Measurements from ENCODE around the gene EPHA8.

Gene EPHA8

DNA sequence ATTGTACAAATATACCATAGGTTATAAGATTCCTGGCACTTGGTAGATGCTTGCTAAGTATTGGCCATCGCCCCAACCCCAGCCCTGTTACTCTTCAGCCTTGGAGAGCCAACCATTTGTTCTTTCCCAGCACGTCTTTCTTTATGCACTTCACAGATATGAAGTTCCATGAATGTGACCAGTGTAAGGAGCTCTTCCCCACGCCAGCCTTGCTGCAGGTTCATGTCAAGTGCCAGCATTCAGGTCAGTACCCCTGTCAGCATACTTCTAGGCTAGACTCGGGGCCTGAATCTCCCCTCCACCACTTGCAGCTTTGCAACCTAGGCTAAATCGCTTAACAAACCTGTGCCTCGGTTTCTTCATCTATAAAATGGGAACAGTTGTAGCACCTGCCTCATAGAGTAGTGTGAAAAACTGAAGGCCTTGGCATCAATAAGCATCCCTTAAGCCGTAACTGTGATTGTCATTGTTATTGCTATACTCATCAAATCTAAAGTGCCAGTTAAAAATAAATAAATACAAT, 41.0 kb upstream of the EPHA8 start:
- ChIA-PET CTCF (no interaction called here), POLR2A (interaction anchor here (2.0 kb wide), 1 partner anchor 10 kb away, joined by 9 read pairs; no protein-coding TSS in a partner anchor)

DNA sequence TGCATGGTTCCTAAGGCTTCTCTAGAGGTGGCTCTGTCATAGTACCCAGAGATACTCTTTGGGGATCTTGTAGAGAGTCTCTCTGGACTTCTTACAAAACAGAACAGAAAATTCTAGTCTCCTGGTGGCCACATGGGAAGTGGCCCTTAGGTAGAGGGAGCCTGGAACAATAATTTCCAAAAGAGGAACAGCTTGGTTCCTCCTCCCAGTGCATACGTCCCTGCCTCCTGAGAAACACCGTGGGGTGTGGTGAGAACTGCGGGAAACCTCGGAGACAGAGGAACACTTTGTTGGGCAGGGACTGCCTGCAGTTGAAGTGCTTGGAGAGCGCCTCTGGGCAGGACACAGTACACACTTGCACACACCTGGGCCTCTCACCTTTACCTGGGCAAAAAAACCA, 38.8 kb upstream of the EPHA8 start:
- TF ChIP-seq FOXM1 (IDR thresholded peaks at IDR 0.05; ENCODE audit: borderline replicate concordance) (no peak), SUZ12 (IDR thresholded peaks at IDR 0.05) (no peak), FOXA1 (IDR thresholded peaks at IDR 0.05) (no peak), HDGF (IDR thresholded peaks at IDR 0.05; ENCODE audit: borderline replicate concordance) (no peak), BHLHE40 (IDR thresholded peaks at IDR 0.05; ENCODE audit: borderline replicate concordance) (no peak), L3MBTL2 (conservative IDR thresholded peaks at IDR 0.05) (no peak), ZNF384 (IDR thresholded peaks at IDR 0.05) (no peak), ELF4 (IDR thresholded peaks at IDR 0.05) (no peak), FOXK2 (IDR thresholded peaks at IDR 0.05) (no peak), ARNT (IDR thresholded peaks at IDR 0.05) (no peak), TARDBP (IDR thresholded peaks at IDR 0.05) (no peak), SP1 (IDR thresholded peaks at IDR 0.05) (no peak), NFRKB (IDR thresholded peaks at IDR 0.05) (no peak), CTBP1 (IDR thresholded peaks at IDR 0.05; ENCODE audit: borderline replicate concordance) (no peak), LEF1 (IDR thresholded peaks at IDR 0.05; ENCODE audit: borderline replicate concordance) (no peak)
- TF ChIP-seq, protein P1, sequence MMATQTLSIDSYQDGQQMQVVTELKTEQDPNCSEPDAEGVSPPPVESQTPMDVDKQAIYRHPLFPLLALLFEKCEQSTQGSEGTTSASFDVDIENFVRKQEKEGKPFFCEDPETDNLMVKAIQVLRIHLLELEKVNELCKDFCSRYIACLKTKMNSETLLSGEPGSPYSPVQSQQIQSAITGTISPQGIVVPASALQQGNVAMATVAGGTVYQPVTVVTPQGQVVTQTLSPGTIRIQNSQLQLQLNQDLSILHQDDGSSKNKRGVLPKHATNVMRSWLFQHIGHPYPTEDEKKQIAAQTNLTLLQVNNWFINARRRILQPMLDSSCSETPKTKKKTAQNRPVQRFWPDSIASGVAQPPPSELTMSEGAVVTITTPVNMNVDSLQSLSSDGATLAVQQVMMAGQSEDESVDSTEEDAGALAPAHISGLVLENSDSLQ (IDR thresholded peaks at IDR 0.05), result no peak
- DNase-seq (ENCODE audit: extremely low spot score), result no peak
- POLR2A ChIA-PET, result no interaction called here
- CTCF ChIA-PET, result no interaction called here

More for the DNA sequence above, 41.0 kb upstream of the EPHA8 start:
- TF ChIP-seq ZNF384 (IDR thresholded peaks at IDR 0.05) (no peak), HDGF (IDR thresholded peaks at IDR 0.05; ENCODE audit: borderline replicate concordance) (no peak), SUZ12 (IDR thresholded peaks at IDR 0.05) (no peak), FOXK2 (IDR thresholded peaks at IDR 0.05) (no peak), CTBP1 (IDR thresholded peaks at IDR 0.05; ENCODE audit: borderline replicate concordance) (no peak), ARNT (IDR thresholded peaks at IDR 0.05) (no peak), NFRKB (IDR thresholded peaks at IDR 0.05) (no peak), SP1 (IDR thresholded peaks at IDR 0.05) (no peak), LEF1 (IDR thresholded peaks at IDR 0.05; ENCODE audit: borderline replicate concordance) (no peak), L3MBTL2 (conservative IDR thresholded peaks at IDR 0.05) (no peak), FOXM1 (IDR thresholded peaks at IDR 0.05; ENCODE audit: borderline replicate concordance) (no peak), ELF4 (IDR thresholded peaks at IDR 0.05) (no peak)
- TF ChIP-seq, protein P1 (IDR thresholded peaks at IDR 0.05), result no peak
- no peak for DNase-seq (ENCODE audit: extremely low spot score)

DNA sequence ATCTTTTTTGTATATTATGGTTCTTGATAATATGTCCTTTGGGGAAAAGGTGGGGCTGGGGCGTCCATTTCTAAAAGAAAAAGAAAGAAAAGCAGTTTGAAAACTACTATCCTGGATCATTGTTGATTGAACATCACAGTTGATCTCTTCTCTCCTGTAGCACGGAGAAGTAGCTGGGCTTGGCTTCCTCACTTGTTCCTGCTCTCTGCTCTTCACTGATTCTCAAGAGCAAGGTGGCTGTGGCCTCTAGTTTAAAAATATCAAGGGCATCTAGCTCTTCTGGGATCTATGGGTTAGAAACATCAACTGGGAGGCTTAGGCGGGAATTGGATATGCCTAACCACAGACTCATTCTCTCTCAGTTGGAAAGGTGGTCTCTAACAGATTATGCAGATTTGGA, 38.1 kb upstream of the EPHA8 start:
- DNase-seq (ENCODE audit: extremely low spot score), result no peak
- POLR2A ChIA-PET, result no interaction called here
- CTCF ChIA-PET, result no interaction called here
- TF ChIP-seq FOXA1 (IDR thresholded peaks at IDR 0.05) (no peak), FOXM1 (IDR thresholded peaks at IDR 0.05; ENCODE audit: borderline replicate concordance) (no peak), ZNF384 (IDR thresholded peaks at IDR 0.05) (no peak), L3MBTL2 (conservative IDR thresholded peaks at IDR 0.05) (no peak), TARDBP (IDR thresholded peaks at IDR 0.05) (no peak), NFRKB (IDR thresholded peaks at IDR 0.05) (no peak), SP1 (IDR thresholded peaks at IDR 0.05) (no peak), CTBP1 (IDR thresholded peaks at IDR 0.05; ENCODE audit: borderline replicate concordance) (no peak), SUZ12 (IDR thresholded peaks at IDR 0.05) (no peak), BHLHE40 (IDR thresholded peaks at IDR 0.05; ENCODE audit: borderline replicate concordance) (no peak), ARNT (IDR thresholded peaks at IDR 0.05) (no peak), HDGF (IDR thresholded peaks at IDR 0.05; ENCODE audit: borderline replicate concordance) (no peak), FOXK2 (IDR thresholded peaks at IDR 0.05) (no peak), ELF4 (IDR thresholded peaks at IDR 0.05) (no peak)

DNA sequence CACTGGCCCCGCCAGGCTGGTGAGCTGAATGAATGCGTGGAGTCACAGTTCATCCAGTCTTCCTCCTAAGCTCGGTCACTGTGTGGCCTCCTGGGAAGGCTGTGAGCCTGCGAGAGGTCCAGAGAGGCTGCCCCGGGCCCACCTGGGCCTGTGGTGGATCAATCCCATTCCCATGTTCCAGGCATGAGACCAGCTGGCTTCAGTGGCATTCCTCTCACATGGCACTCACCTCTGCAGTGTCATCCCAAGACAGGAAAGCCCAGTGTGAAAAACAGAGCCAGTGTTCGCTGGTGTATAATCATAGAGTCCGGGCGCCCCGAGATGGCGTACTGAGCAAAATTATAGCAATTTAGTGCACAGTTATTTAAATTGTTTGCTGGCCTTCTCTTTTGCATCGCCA, 37.6 kb upstream of the EPHA8 start:
- CTCF ChIA-PET, result no interaction called here
- no peak for DNase-seq (ENCODE audit: extremely low spot score)
- TF ChIP-seq CTBP1 (IDR thresholded peaks at IDR 0.05; ENCODE audit: borderline replicate concordance) (no peak), L3MBTL2 (conservative IDR thresholded peaks at IDR 0.05) (no peak), FOXM1 (IDR thresholded peaks at IDR 0.05; ENCODE audit: borderline replicate concordance) (no peak), LEF1 (IDR thresholded peaks at IDR 0.05; ENCODE audit: borderline replicate concordance) (no peak), HDGF (IDR thresholded peaks at IDR 0.05; ENCODE audit: borderline replicate concordance) (no peak)
- TF ChIP-seq, protein P1 (IDR thresholded peaks at IDR 0.05), result no peak
- POLR2A ChIA-PET, result no interaction called here

DNA sequence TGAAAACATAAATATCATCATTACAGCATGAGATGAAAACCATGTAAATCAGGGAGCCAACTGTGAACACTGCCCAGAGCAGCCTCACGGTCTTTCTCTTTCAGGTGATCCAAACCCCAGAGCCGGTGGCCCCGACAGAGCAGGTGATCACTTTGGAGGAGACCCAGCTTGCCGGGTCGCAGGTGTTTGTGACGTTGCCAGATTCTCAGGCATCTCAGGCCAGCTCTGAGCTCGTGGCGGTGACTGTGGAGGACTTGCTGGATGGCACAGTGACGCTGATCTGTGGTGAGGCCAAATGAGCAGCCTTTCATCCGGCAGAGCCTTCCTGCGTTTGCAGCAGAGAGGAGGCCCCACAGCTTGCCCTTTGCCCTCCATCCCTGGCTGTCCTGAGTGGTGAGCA, 37.2 kb upstream of the EPHA8 start:
- TF ChIP-seq SUZ12 (IDR thresholded peaks at IDR 0.05) (no peak), NFRKB (IDR thresholded peaks at IDR 0.05) (no peak), ZNF384 (IDR thresholded peaks at IDR 0.05) (no peak), FOXA1 (IDR thresholded peaks at IDR 0.05) (no peak), BHLHE40 (IDR thresholded peaks at IDR 0.05; ENCODE audit: borderline replicate concordance) (no peak), LEF1 (IDR thresholded peaks at IDR 0.05; ENCODE audit: borderline replicate concordance) (no peak), SP1 (IDR thresholded peaks at IDR 0.05) (no peak), HDGF (IDR thresholded peaks at IDR 0.05; ENCODE audit: borderline replicate concordance) (no peak), FOXM1 (IDR thresholded peaks at IDR 0.05; ENCODE audit: borderline replicate concordance) (no peak), ELF4 (IDR thresholded peaks at IDR 0.05) (no peak), CTBP1 (IDR thresholded peaks at IDR 0.05; ENCODE audit: borderline replicate concordance) (no peak), FOXK2 (IDR thresholded peaks at IDR 0.05) (no peak), L3MBTL2 (conservative IDR thresholded peaks at IDR 0.05) (no peak), ARNT (IDR thresholded peaks at IDR 0.05) (no peak)
- TF ChIP-seq, protein P1 (IDR thresholded peaks at IDR 0.05), result no peak
- CTCF ChIA-PET, result no interaction called here
- POLR2A ChIA-PET, result no interaction called here
- DNase-seq (ENCODE audit: extremely low spot score), result no peak
